ENCODE data around the gene MTHFSD.

DNA sequence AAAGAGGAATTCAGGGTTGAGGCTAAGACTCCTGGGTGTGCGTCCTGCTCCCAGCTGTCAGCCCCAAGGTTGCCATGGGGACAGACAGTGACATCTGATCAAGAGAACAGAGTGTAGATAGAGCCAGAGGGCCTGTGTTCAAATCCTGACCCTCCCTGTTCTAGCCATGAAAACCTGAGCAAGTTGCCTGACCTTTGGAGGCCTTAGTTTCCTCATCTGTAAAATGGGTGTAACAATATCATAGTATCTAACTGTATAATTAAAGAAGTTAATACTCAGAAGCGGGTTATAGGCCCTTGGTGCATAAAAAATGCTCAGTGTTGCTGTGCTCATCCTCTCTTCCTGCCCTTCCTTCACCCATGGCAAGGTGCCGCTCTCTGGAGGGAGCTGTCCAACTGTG lies 73.4 kb downstream of the MTHFSD start:
- TF ChIP-seq EZH2 (optimal IDR thresholded peaks at IDR 0.05; ENCODE audit: low read depth, low read length) (no peak), CTCF (IDR thresholded peaks at IDR 0.05; ENCODE audit: low read length) (no peak), EZH2phosphoT487 (IDR thresholded peaks at IDR 0.05; ENCODE audit: low read length) (no peak)

All from MM.1S (cell line).